ENCODE results near the gene PCSK6. TPM values are rescaled to one million over a fixed set of nuclear protein-coding genes. Genes with fewer than 3 reads are reported as not detected.

PCSK6 gene
- polyA plus RNA-seq, 1 donor from 2014 or later: 1.1 TPM

- no peak overlapping the region for H2AFZ ChIP-seq (ENCODE audit: low read depth, low read length)
- no peaks in the 10 kb centered on the region for H3K79me2 ChIP-seq (replicated peaks; ENCODE audit: insufficient read depth, low read length)
- H3K36me3 ChIP-seq (ENCODE audit: insufficient read depth, low read length): no peaks in the 10 kb centered on the region
- no peaks in the 10 kb centered on the region for H3F3A ChIP-seq (ENCODE audit: insufficient read depth, low read length, poor library complexity, severe bottlenecking)
- no peak overlapping the region for H3K9ac ChIP-seq (ENCODE audit: low read length)
- H3K27me3 ChIP-seq (ENCODE audit: insufficient read depth, low read depth, low read length): no peaks in the 10 kb centered on the region
- no peaks in the 10 kb centered on the region for H3K9me2 ChIP-seq (ENCODE audit: insufficient read depth, low read length)
- H4K20me1 ChIP-seq (ENCODE audit: insufficient read depth): no peaks in the 10 kb centered on the region
- H3K9me3 ChIP-seq (ENCODE audit: low read length): no peaks in the 10 kb centered on the region
- TF ChIP-seq EZH2 (IDR thresholded peaks at IDR 0.05; ENCODE audit: borderline replicate concordance, insufficient read depth, low read length, poor library complexity, severe bottlenecking): no peak
- no peak for TF ChIP-seq TAF1 (IDR thresholded peaks at IDR 0.05; ENCODE audit: low read depth)
- no peak for TF ChIP-seq REST (IDR thresholded peaks at IDR 0.05; ENCODE audit: borderline replicate concordance)
- TF ChIP-seq CTCF (IDR thresholded peaks at IDR 0.05; ENCODE audit: poor library complexity, severe bottlenecking): no peak
- no peak for TF ChIP-seq POLR2AphosphoS5 (IDR thresholded peaks at IDR 0.05)
- TF ChIP-seq EP300 (conservative IDR thresholded peaks at IDR 0.05; ENCODE audit: poor library complexity, severe bottlenecking): no peak
- TF ChIP-seq MXI1 (conservative IDR thresholded peaks at IDR 0.05; ENCODE audit: poor library complexity, severe bottlenecking): no peak
- TF ChIP-seq SMC3 (conservative IDR thresholded peaks at IDR 0.05; ENCODE audit: poor library complexity): no peak
- no peak for TF ChIP-seq RAD21 (conservative IDR thresholded peaks at IDR 0.05)
- no peak overlapping the region for H3K4me3 ChIP-seq (ENCODE audit: low read length)
- no peak overlapping the region for H3K27ac ChIP-seq (ENCODE audit: low read length)
- H3K4me2 ChIP-seq (ENCODE audit: low read length): no peak overlapping the region
Observed at GRCh38 chr15:101481917-101482525, 7.5 kb downstream of the PCSK6 start.

GRCh38 chr15:101481381-101481705 lies 8.2 kb downstream of the PCSK6 start:
- Histone ChIP-seq H3K36me3 (ENCODE audit: insufficient read depth, low read length) (no peaks in the 10 kb centered on the region), H3F3A (ENCODE audit: insufficient read depth, low read length, poor library complexity, severe bottlenecking) (no peaks in the 10 kb centered on the region), H3K4me2 (ENCODE audit: low read length) (no peak overlapping the region), H2AFZ (ENCODE audit: low read depth, low read length) (no peak overlapping the region), H3K9me2 (ENCODE audit: insufficient read depth, low read length) (no peaks in the 10 kb centered on the region), H3K79me2 (replicated peaks; ENCODE audit: insufficient read depth, low read length) (no peaks in the 10 kb centered on the region), H3K9ac (ENCODE audit: low read length) (no peak overlapping the region), H3K27me3 (ENCODE audit: insufficient read depth, low read depth, low read length) (no peaks in the 10 kb centered on the region), H3K9me3 (ENCODE audit: low read length) (no peaks in the 10 kb centered on the region), H3K27ac (ENCODE audit: low read length) (no peak overlapping the region), H4K20me1 (ENCODE audit: insufficient read depth) (no peaks in the 10 kb centered on the region), H3K4me3 (ENCODE audit: low read length) (no peak overlapping the region)
- TF ChIP-seq RAD21 (conservative IDR thresholded peaks at IDR 0.05) (no peak), TAF1 (IDR thresholded peaks at IDR 0.05; ENCODE audit: low read depth) (no peak), EZH2 (IDR thresholded peaks at IDR 0.05; ENCODE audit: borderline replicate concordance, insufficient read depth, low read length, poor library complexity, severe bottlenecking) (no peak), EP300 (conservative IDR thresholded peaks at IDR 0.05; ENCODE audit: poor library complexity, severe bottlenecking) (no peak), MXI1 (conservative IDR thresholded peaks at IDR 0.05; ENCODE audit: poor library complexity, severe bottlenecking) (no peak), REST (IDR thresholded peaks at IDR 0.05; ENCODE audit: borderline replicate concordance) (no peak), SMC3 (conservative IDR thresholded peaks at IDR 0.05; ENCODE audit: poor library complexity) (no peak)

Measured in neural cell (in vitro differentiated cells).